Activated CD8-positive, alpha-beta memory T cell treated with anti-CD3 and anti-CD28 coated beads for 4 hours (primary cell): ENCODE results near the gene TBX4.

Experiments
- DNase-seq, 2 donors: peaks; one replicate each; pipeline ENCODE4 v3.0.0-alpha.2; 2020; ENCODE audit warnings: low read depth in 2 of 2

TBX4 gene

GRCh38 chr17:61454381-61455323 lies 2.4 kb downstream of the TBX4 start:
- DNase-seq: no peak

- DNase-seq: no peak
Measured at GRCh38 chr17:61455324-61456060, 3.3 kb downstream of the TBX4 start.

- DNase-seq: no peak
Measured at GRCh38 chr17:61456061-61456681, 3.9 kb downstream of the TBX4 start.

- no peak for DNase-seq
Measured at GRCh38 chr17:61456688-61457225, 4.5 kb downstream of the TBX4 start.

- DNase-seq: no peak
Measured at GRCh38 chr17:61457226-61457983, 5.2 kb downstream of the TBX4 start.

GRCh38 chr17:61458000-61458399 lies 5.8 kb downstream of the TBX4 start:
- no peak for DNase-seq

- DNase-seq: no peak
Measured at GRCh38 chr17:61458421-61459141, 6.4 kb downstream of the TBX4 start.

- DNase-seq: no peak
Measured at GRCh38 chr17:61459142-61459809, 7.1 kb downstream of the TBX4 start.

GRCh38 chr17:61459939-61460718 lies 7.9 kb downstream of the TBX4 start:
- DNase-seq: no peak

- no peak for DNase-seq
Measured at GRCh38 chr17:61460796-61461585, 8.8 kb downstream of the TBX4 start.

GRCh38 chr17:61461586-61461966 lies 9.4 kb downstream of the TBX4 start:
- DNase-seq: no peak

- no peak for DNase-seq
Measured at GRCh38 chr17:61461967-61462718, 9.9 kb downstream of the TBX4 start.

- DNase-seq: no peak
Measured at GRCh38 chr17:61462719-61463315, 10.6 kb downstream of the TBX4 start.

GRCh38 chr17:61463316-61464129 lies 11.3 kb downstream of the TBX4 start:
- no peak for DNase-seq

- no peak for DNase-seq
Measured at GRCh38 chr17:61464130-61464842, 12.1 kb downstream of the TBX4 start.

- DNase-seq: no peak
Measured at GRCh38 chr17:61464843-61465180, 12.6 kb downstream of the TBX4 start.
